ENCODE data around the gene KANSL3.

The KANSL3 gene

GRCh38 chr2:96591054-96591453, 47.1 kb downstream of the KANSL3 start:
- TF ChIP-seq ZFX (IDR thresholded peaks at IDR 0.05; ENCODE audit: borderline replicate concordance) (no peak), CTCF (IDR thresholded peaks at IDR 0.05) (no peak)
- H3K27ac ChIP-seq = no peak overlapping the region

GRCh38 chr2:96587843-96588242, 50.3 kb downstream of the KANSL3 start:
- no peak overlapping the region for H3K27ac ChIP-seq
- TF ChIP-seq CTCF (IDR thresholded peaks at IDR 0.05) = no peak
- TF ChIP-seq ZFX (IDR thresholded peaks at IDR 0.05; ENCODE audit: borderline replicate concordance) = no peak

GRCh38 chr2:96584017-96584416, 54.1 kb downstream of the KANSL3 start:
- TF ChIP-seq ZFX (IDR thresholded peaks at IDR 0.05; ENCODE audit: borderline replicate concordance) (no peak), CTCF (IDR thresholded peaks at IDR 0.05) (no peak)

GRCh38 chr2:96580771-96581170, 57.3 kb downstream of the KANSL3 start:
- H3K27ac ChIP-seq = no peak overlapping the region
- TF ChIP-seq ZFX (IDR thresholded peaks at IDR 0.05; ENCODE audit: borderline replicate concordance) = no peak
- TF ChIP-seq CTCF (IDR thresholded peaks at IDR 0.05) = peak; percentile 41

More at GRCh38 chr2:96584017-96584416, 54.1 kb downstream of the KANSL3 start:
- no peak overlapping the region for H3K27ac ChIP-seq

- TF ChIP-seq CTCF (IDR thresholded peaks at IDR 0.05) = no peak
- TF ChIP-seq ZFX (IDR thresholded peaks at IDR 0.05; ENCODE audit: borderline replicate concordance) = no peak
- no peak overlapping the region for H3K27ac ChIP-seq
Observed at GRCh38 chr2:96579422-96579821, 58.7 kb downstream of the KANSL3 start.

- no peak overlapping the region for H3K27ac ChIP-seq
- no peak for TF ChIP-seq CTCF (IDR thresholded peaks at IDR 0.05)
- TF ChIP-seq ZFX (IDR thresholded peaks at IDR 0.05; ENCODE audit: borderline replicate concordance) = no peak
Observed at GRCh38 chr2:96578731-96579130, 59.4 kb downstream of the KANSL3 start.

- no peak overlapping the region for H3K27ac ChIP-seq
- no peak for TF ChIP-seq CTCF (IDR thresholded peaks at IDR 0.05)
- TF ChIP-seq ZFX (IDR thresholded peaks at IDR 0.05; ENCODE audit: borderline replicate concordance) = no peak
Observed at GRCh38 chr2:96577501-96577900, 60.6 kb downstream of the KANSL3 start.
